ENCODE data around the gene CDK6. TPM values are rescaled to one million over a fixed set of nuclear protein-coding genes. Genes with fewer than 3 reads are reported as not detected.
A peak's percentile ranks its signal among the peaks of the same experiment; 100 is the strongest.

Gene CDK6
- total RNA-seq, 1 donor from 2014 or later = 31.0 TPM

DNA sequence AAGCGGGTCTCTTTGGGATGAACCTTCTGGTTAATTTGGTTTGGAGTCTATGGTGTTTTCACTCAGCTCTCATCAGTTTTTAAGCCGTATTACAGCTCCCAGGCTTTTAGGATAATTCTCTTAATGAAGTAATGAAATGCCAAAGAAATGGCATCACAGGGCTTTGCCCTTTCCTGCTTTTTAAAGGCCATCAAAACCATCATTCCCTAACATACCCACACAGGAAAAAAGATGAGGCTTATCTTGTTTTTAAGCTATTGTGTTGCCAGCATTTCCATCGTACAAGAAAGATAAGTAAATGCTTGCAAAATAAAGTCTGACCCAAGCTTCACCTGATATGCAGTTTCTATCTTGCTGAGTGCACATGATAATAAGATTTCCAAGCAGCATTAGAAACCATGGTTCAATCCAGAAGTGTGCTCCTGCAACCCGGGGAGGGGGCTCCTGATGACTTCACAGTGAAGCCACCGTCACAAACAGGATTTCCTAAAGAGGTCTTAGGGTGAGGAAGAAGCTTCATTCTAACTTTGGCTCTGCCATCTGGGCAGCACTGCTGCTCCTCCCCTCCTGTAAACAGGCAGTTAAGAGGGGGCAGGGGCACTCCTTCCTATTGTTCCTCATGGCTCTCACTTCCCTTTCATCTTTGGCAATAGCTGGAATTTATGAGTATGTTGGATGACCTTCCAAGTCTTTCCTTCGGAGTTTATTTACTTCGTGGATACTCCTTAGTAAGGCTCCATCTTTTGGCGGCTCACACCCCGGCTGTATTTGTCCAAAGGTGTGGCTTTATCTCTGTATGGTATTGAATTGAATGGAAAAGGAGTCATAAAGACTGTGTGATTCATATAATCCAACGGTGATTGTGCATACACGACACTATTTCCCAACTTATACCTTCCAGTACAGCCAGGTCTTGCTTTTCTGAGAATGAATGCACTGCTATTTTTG is 191.0 kb downstream of the CDK6 start:
- ATAC-seq (peak; percentile 64), DNase-seq (ENCODE audit: low spot score) (no peak)
- intact Hi-C loops (cut with DNase I) = no loop called here

DNA sequence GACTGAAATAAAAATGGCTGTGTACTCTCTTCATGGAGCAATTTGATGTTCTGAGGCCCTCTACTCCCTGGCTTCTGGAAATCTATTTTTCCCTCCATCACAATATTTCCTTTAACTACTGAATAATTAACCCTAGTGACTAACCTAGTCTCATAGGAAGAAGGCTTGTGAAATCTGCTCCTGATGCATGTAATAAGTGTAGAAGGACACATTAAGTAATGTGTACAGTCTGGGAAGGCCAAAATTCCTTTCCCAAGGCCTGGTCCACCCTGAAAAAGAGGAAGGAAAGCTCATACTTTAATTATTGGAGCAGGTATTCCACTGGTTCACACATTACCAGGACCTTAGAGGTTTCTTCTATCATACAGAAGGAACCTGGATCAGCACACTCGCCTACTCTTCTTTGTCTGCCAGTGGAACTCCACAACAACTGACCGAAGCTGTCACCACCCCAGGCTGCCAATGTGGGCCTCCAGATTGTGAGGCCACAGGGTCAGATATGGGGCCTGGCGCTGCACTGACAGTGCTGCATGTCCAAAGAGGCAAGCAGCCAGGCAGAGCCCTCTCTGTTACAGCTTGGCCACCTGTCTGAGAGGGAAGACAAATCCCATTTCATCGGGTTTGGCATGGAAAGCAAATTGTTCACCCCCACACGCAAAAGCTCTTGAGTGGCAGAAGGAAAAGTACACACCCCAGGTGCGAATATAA is 191.8 kb downstream of the CDK6 start:
- intact Hi-C loops (cut with DNase I) = no loop called here
- ATAC-seq (no peak), DNase-seq (ENCODE audit: low spot score) (no peak)

DNA sequence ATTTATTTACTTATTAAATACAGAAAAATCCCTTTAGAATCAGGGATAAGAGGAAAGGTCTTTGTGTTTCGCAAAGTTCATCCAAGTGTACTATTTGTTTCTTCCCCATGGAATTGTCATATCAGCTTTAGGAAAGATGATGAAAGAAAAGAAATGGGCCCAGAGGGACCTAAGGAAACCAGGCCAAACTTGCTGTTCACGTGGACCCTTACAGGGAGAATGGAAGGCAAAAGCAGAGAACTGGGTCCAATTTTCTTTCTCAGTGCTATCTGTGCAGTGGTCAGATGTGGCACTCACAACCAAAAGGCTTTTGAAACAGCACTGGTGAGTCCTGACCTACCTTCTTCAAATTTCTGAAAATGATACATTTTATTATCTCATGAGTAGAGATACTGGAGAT is 192.6 kb downstream of the CDK6 start:
- no peak for DNase-seq (ENCODE audit: low spot score)
- peak; percentile 77 for ATAC-seq
- intact Hi-C loops (cut with DNase I) = no loop called here

- no peak for DNase-seq (ENCODE audit: low spot score)
- intact Hi-C loops (cut with DNase I) = no loop called here
- no peak for ATAC-seq
Observed at GRCh38 chr7:92641921-92642511, 194.4 kb downstream of the CDK6 start.

DNA sequence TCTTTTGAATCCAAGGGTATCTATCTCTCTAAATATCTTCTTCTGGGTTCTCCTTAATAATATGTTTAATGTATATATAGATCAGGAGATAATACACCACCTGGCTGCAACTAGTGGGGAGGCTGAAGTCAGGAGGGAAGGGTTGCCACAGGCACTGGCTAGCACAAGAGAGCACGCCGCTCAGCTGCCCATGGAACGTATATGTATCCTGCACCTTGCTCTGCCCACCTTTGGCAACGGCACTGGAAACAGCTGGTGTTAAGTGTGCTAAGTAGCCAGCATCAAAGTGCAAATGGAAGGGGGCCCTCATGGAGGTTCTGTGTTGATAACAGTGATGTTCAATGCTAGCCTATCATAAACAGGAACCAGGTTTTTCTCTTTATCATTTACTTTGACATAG is 196.4 kb downstream of the CDK6 start:
- DNase-seq (ENCODE audit: low spot score) (no peak), ATAC-seq (no peak)
- intact Hi-C loops (cut with DNase I) = no loop called here

- no peak for ATAC-seq
- intact Hi-C loops (cut with DNase I) = no loop called here
- DNase-seq (ENCODE audit: low spot score) = no peak
Observed at GRCh38 chr7:92639213-92639896, 197.0 kb downstream of the CDK6 start.

DNA sequence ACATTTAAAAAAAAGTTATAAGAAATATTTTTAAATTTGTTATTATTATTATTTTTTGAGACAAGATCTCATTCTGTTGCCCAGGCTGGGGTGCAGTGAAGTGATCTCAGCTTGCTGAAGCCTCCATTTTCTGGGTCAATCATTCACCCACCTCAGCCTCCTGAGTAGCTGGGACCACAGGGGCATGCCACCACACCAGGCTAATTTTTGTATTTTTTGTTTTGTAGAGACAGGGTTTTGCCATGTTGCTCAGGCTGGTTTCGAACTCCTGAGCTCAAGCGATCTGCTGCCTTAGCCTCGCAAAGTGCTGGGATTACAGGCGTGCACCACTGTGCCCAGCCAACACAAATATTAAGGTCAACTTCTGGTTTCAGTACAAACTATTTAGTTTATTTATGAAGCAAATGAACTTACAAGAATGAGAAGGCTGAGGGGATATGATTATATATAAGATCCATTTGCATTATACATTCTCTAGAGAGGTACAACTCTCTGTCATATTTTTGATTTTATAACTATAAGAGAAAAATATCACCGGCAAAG is 200.3 kb downstream of the CDK6 start:
- ATAC-seq = no peak
- intact Hi-C loops (cut with DNase I) = no loop called here

GRCh38 chr7:92635538-92635937 is 200.8 kb downstream of the CDK6 start:
- no peak for DNase-seq (ENCODE audit: low spot score)
- intact Hi-C loops (cut with DNase I) = no loop called here
- ATAC-seq = no peak

More for the DNA sequence above, 200.3 kb downstream of the CDK6 start:
- no peak for DNase-seq (ENCODE audit: low spot score)

DNA sequence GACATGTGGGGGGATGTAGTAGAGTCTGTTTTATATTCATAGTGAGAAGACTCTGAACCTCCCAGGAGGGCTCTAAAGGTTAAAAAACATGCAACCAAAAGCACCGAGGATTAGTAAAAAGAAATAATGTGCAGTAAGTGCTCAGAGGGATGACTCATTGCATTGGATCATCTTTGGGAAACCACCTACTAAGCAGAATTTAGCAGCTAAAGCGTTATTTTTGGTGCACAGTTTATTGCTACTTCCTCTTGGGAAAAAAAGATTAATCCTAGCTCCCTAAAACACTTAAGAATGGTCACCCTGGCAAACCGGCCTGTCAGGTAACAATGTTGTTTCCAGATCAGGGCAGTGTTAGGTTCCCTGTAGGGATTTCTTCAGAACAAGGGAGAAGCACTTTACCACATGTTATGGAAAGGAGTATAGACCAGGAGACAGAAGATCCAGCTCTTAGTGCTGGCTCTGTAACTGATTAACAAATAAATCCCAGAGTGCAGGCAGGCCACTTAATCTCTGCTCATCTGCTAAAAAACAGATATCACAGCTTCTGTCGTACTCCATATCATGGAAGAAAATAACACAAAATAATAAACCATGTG is 201.4 kb downstream of the CDK6 start:
- ATAC-seq (peak; percentile 38), DNase-seq (ENCODE audit: low spot score) (no peak)
- intact Hi-C loops (cut with DNase I) = no loop called here

GRCh38 chr7:92634205-92634604 is 202.2 kb downstream of the CDK6 start:
- peak; percentile 40 for ATAC-seq
- intact Hi-C loops (cut with DNase I) = no loop called here
- no peak for DNase-seq (ENCODE audit: low spot score)

GRCh38 chr7:92633211-92633906 is 203.0 kb downstream of the CDK6 start:
- no peak for DNase-seq (ENCODE audit: low spot score)
- intact Hi-C loops (cut with DNase I) = no loop called here
- peak; percentile 90 for ATAC-seq

DNA sequence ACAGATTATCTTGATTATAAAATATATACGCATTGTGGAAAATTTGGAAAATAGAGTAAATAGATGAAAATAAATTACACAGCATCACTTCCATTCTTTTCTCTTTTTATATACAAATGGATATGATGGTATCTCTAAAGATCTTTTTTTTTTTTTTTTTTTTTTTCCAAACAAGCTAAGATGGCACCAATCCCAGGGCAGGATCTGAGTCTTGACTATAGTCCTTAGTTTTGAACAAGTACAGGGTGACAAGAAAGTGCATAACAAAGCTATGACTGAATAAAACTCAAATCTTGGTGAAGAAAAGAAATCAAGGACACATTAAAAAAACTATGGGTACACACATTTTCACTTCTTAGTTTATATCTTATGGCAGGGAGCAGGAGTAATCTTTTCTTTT is 203.6 kb downstream of the CDK6 start:
- ATAC-seq (no peak), DNase-seq (ENCODE audit: low spot score) (no peak)
- intact Hi-C loops (cut with DNase I) = no loop called here

GRCh38 chr7:92631850-92632487 is 204.4 kb downstream of the CDK6 start:
- ATAC-seq (no peak), DNase-seq (ENCODE audit: low spot score) (no peak)
- intact Hi-C loops (cut with DNase I) = no loop called here

- intact Hi-C loops (cut with DNase I) = no loop called here
- ATAC-seq (no peak), DNase-seq (ENCODE audit: low spot score) (no peak)
Observed at GRCh38 chr7:92631067-92631849, 205.1 kb downstream of the CDK6 start.

GRCh38 chr7:92629779-92630178 is 206.6 kb downstream of the CDK6 start:
- intact Hi-C loops (cut with DNase I) = loop anchor here (10.0 kb wide), 1 partner anchor 425 kb away; no protein-coding TSS in a partner anchor
- ATAC-seq = no peak
- no peak for DNase-seq (ENCODE audit: low spot score)

DNA sequence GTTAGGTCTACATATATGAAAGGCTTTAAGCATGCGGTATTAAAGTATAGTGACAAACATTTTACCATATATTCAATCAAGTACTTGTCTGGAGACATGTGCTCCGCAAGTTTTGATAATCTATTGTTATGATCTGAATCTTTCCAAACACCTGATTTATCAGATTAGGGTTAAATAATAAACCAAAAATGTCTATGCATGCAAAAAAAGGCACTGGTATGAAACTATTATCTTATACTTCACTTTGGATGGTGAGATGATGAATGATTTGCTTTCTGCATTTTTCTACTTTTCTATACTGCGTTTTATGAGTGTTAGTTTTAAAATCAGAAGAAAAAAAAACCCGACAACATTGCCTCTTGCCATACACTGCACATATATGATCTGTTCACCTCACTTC is 208.4 kb downstream of the CDK6 start:
- intact Hi-C loops (cut with DNase I) = loop anchor here (10.0 kb wide), 1 partner anchor 427 kb away; no protein-coding TSS in a partner anchor
- ATAC-seq = no peak
- no peak for DNase-seq (ENCODE audit: low spot score)
